B cell (primary cell): ENCODE results near the gene TRIOBP. TPM values are rescaled to one million over a fixed set of nuclear protein-coding genes. Genes with fewer than 3 reads are reported as not detected.

Experiments used
- ATAC-seq: fragments of 200-7000 bp; cut with Tn5 transposase; one replicate; pipeline ENCODE4 v1.10.0; 2021; ENCODE audit warnings: low read depth, mild to moderate bottlenecking, moderate number of reproducible peaks, moderate library complexity
- CTCF ChIA-PET: fragments of 350-600 bp; sonication (Branson Sonifier 250); formaldehyde crosslinking; loops from one replicate; lab custom pipeline; 2021; ENCODE audit warnings: antibody characterized with exemption, inconsistent platforms; lab: Charles Lee
- POLR2A ChIA-PET: fragments of 350-600 bp; sonication (Branson Sonifier 250); formaldehyde crosslinking; loops from one replicate; lab custom pipeline; 2021; ENCODE audit warnings: antibody characterized with exemption; lab: Charles Lee
- DNase-seq: peaks from one replicate; pipeline ENCODE4 v3.0.0; 2013
- H2AFZ ChIP-seq: 2 replicates; pipeline ENCODE4 v1.6.1; 2012; ENCODE audit warnings: mild to moderate bottlenecking, low read depth, low read length; ENCODE audit not compliant: insufficient read depth, poor library complexity, severe bottlenecking
- H3K27ac ChIP-seq, 2 donors: 1 replicate in 1 of 2; 2 replicates in 1 of 2; pipeline ENCODE4 v1.5.1; 2012 to 2013; ENCODE audit warnings: low read length in 2 of 2, mild to moderate bottlenecking in 2 of 2, moderate library complexity in 1 of 2
- H3K27me3 ChIP-seq, 4 experiments: fragments of 200-600 bp in 1 of 4; sonication (generic) in 1 of 4; replicated peaks in 1 of 4; 1 replicate in 2 of 4; 2 replicates in 2 of 4; pipeline versions ENCODE4 v1.6.1 to v1.7.0; 2013 to 2016; ENCODE audit warnings: low read length in 3 of 4, mild to moderate bottlenecking in 2 of 4, mixed read lengths in 1 of 4, moderate library complexity in 1 of 4; ENCODE audit not compliant: insufficient read depth in 4 of 4, control insufficient read depth in 3 of 4; ENCODE audit errors: control extremely low read depth in 1 of 4
- H3K36me3 ChIP-seq, 2 experiments: replicated peaks in 1 of 2; 1 replicate in 1 of 2; 2 replicates in 1 of 2; pipeline versions ENCODE4 v1.6.1 to v1.7.1; 2013; ENCODE audit warnings: low read length in 1 of 2; ENCODE audit not compliant: insufficient read depth in 2 of 2, control insufficient read depth in 1 of 2; ENCODE audit errors: control extremely low read depth in 1 of 2, extremely low read depth in 1 of 2
- H3K4me1 ChIP-seq, 2 donors: fragments of 200-600 bp in 1 of 2; sonication (generic) in 1 of 2; 1 replicate in 1 of 2; 2 replicates in 1 of 2; pipeline versions ENCODE4 v1.5.1 to v1.6.1; 2013 to 2017; ENCODE audit warnings: low read length in 2 of 2; ENCODE audit not compliant: control insufficient read depth in 2 of 2, insufficient read depth in 2 of 2
- H3K4me2 ChIP-seq: replicated peaks from 2 replicates; pipeline ENCODE3; 2012; ENCODE audit warnings: mild to moderate bottlenecking, low read depth, low read length; ENCODE audit not compliant: poor library complexity, severe bottlenecking
- H3K4me3 ChIP-seq, 5 experiments: fragments of 200-600 bp in 1 of 5; sonication (generic) in 1 of 5; 1 replicate in 3 of 5; 2 replicates in 2 of 5; pipeline versions ENCODE4 v1.5.1 to v1.7.0; 2011 to 2016; ENCODE audit warnings: low read length in 4 of 5, mild to moderate bottlenecking in 4 of 5, low read depth in 2 of 5, control low read depth in 1 of 5, moderate library complexity in 1 of 5; ENCODE audit not compliant: insufficient read depth in 1 of 5; ENCODE audit errors: control extremely low read depth in 1 of 5, extremely low read depth in 1 of 5
- H3K79me2 ChIP-seq: fragments of 200-600 bp; sonication (generic); one replicate; pipeline ENCODE4 v1.6.0; 2016; ENCODE audit warnings: low read length; ENCODE audit not compliant: control insufficient read depth, insufficient read depth
- H3K9ac ChIP-seq: fragments of 200-600 bp; sonication (generic); 2 replicates; pipeline ENCODE4 v1.6.1; 2017; ENCODE audit warnings: mild to moderate bottlenecking, low read length, moderate library complexity
- H3K9me3 ChIP-seq, 3 donors: one replicate each; pipeline versions ENCODE4 v1.6.1 to v1.7.1; 2013; ENCODE audit warnings: low read length in 2 of 3; ENCODE audit not compliant: control insufficient read depth in 2 of 3, insufficient read depth in 1 of 3; ENCODE audit errors: control extremely low read depth in 1 of 3
- H4K20me1 ChIP-seq: 2 replicates; pipeline ENCODE4 v1.6.0; 2012; ENCODE audit warnings: mild to moderate bottlenecking, low read length; ENCODE audit not compliant: insufficient read depth, control insufficient read depth, poor library complexity, severe bottlenecking
- H3K27ac Mint-ChIP-seq: one replicate; pipeline ENCODE4 v1.8.0; 2021; ENCODE audit warnings: mixed read lengths
- H3K27me3 Mint-ChIP-seq: one replicate; pipeline ENCODE4 v1.8.0; 2021; ENCODE audit warnings: mixed read lengths
- H3K4me1 Mint-ChIP-seq: one replicate; pipeline ENCODE4 v1.8.0; 2021; ENCODE audit warnings: mixed read lengths
- H3K4me3 Mint-ChIP-seq: one replicate; pipeline ENCODE4 v1.8.0; 2021; ENCODE audit warnings: mixed read lengths
- H3K9me3 Mint-ChIP-seq: one replicate; pipeline ENCODE4 v1.8.0; 2022; ENCODE audit warnings: mixed read lengths; ENCODE audit not compliant: insufficient read depth
- CTCF ChIP-seq: fragments of 200-600 bp; IDR thresholded peaks from one replicate; pipeline ENCODE4 v1.8.0; 2022; ENCODE audit warnings: antibody characterized with exemption, mild to moderate bottlenecking
- EZH2 ChIP-seq: IDR thresholded peaks from 2 replicates; pipeline ENCODE4 v1.6.1; 2012; ENCODE audit warnings: borderline replicate concordance, low read depth, mild to moderate bottlenecking, moderate library complexity, low read length; ENCODE audit not compliant: insufficient read depth, poor library complexity, severe bottlenecking
- WGBS: methylation state at CpG from one replicate; pipeline ENCODE4 v1.1.5; 2013; ENCODE audit warnings: missing lambda C conversion rate; ENCODE audit not compliant: insufficient coverage; 5-methylcytosine and 5-hydroxymethylcytosine counted together
- intact Hi-C: fragments of 100-400 bp; cut with micrococcal nuclease; formaldehyde crosslinking; loops from one replicate; pipeline ENCODE4 v1.10.0; 2022
- polyA plus RNA-seq: library from polyadenylated mRNA; depleted of rRNA; stranded (reverse); fragments of >200 nt; gene quantifications from 2 replicates; pipeline ENCODE4 v1.2.3, GENCODE V29; 2012
- total RNA-seq, 2 donors: library from RNA; stranded (reverse); fragments of 120-200 nt in 1 of 2; gene quantifications; 1 replicate in 1 of 2; 2 replicates in 1 of 2; pipeline versions ENCODE4 v1.2.3 to v1.2.4, GENCODE V29; 2013 to 2022

Gene TRIOBP
- total and polyA plus RNA-seq, 2 donors (not counting 1 experiment from before 2014, with no cell fraction given): 26.8 to 47.5 TPM

- Histone ChIP-seq H3K27me3 (peaks cover 0 to 4% (median 0%) of the 10 kb centered on the region in 4 experiments), H3K9ac (no peak overlapping the region), H2AFZ (no peak overlapping the region), H4K20me1 (no peaks in the 10 kb centered on the region), H3K79me2 (peaks cover 1% of the 10 kb centered on the region), H3K4me2 (no peak overlapping the region), H3K27ac (no peak overlapping the region), H3K4me1 (peaks cover 4 to 6% of the 10 kb centered on the region in 2 donors), H3K4me3 (no peak overlapping the region), H3K9me3 (no peaks in the 10 kb centered on the region), H3K36me3 (no peaks in the 10 kb centered on the region)
- H3K27me3 Mint-ChIP-seq: peaks cover 7% of the 10 kb centered on the region
- ATAC-seq: no peak
- no peak for DNase-seq
- WGBS: 82% methylated on average over 8 of the region's 9 CpGs
- intact Hi-C loops: no loop called here
- ChIA-PET POLR2A (interaction anchor here (0.7 kb wide), 1 partner anchor 26 kb away, joined by 8 read pairs; no protein-coding TSS in a partner anchor), CTCF (no interaction called here)
- no peak overlapping the region for H3K4me3 Mint-ChIP-seq
- H3K27ac Mint-ChIP-seq: no peak overlapping the region
- peaks cover 7% of the 10 kb centered on the region for H3K4me1 Mint-ChIP-seq
- no peaks in the 10 kb centered on the region for H3K9me3 Mint-ChIP-seq
- TF ChIP-seq EZH2: no peak
- no peak for TF ChIP-seq CTCF
Measured at GRCh38 chr22:37741312-37741795, 44.5 kb downstream of the TRIOBP start.

GRCh38 chr22:37742376-37743171, 45.7 kb downstream of the TRIOBP start:
- no peak overlapping the region for H3K4me3 ChIP-seq
- H3K9ac ChIP-seq: no peak overlapping the region
- WGBS: 68% methylated on average over 8 of the region's 16 CpGs
- peaks cover 13% of the 10 kb centered on the region for H3K4me1 Mint-ChIP-seq
- DNase-seq (no peak), ATAC-seq (no peak)
- H3K27me3 Mint-ChIP-seq: peaks cover 7% of the 10 kb centered on the region
- peaks cover 11 to 15% of the 10 kb centered on the region in 2 donors for H3K4me1 ChIP-seq
- ChIA-PET POLR2A (no interaction called here), CTCF (interaction anchor here (1.0 kb wide), 1 partner anchor 136 kb away, joined by 4 read pairs; no protein-coding TSS in a partner anchor)
- TF ChIP-seq CTCF (no peak), EZH2 (no peak)
- no peak overlapping the region for H3K27ac Mint-ChIP-seq
- H3K4me3 Mint-ChIP-seq: no peak overlapping the region
- peaks cover 9% of the 10 kb centered on the region for H4K20me1 ChIP-seq
- intact Hi-C loops: no loop called here
- H3K4me2 ChIP-seq: no peak overlapping the region
- peaks cover 13% of the 10 kb centered on the region for H3K79me2 ChIP-seq
- no peaks in the 10 kb centered on the region for H3K9me3 Mint-ChIP-seq
- H3K27me3 ChIP-seq: peaks cover 0 to 4% (median 0%) of the 10 kb centered on the region in 4 experiments
- no peaks in the 10 kb centered on the region for H3K36me3 ChIP-seq
- no peak overlapping the region for H2AFZ ChIP-seq
- H3K9me3 ChIP-seq: no peaks in the 10 kb centered on the region
- H3K27ac ChIP-seq: no peak overlapping the region
